Measurements from ENCODE around the gene HDAC9.

DNA sequence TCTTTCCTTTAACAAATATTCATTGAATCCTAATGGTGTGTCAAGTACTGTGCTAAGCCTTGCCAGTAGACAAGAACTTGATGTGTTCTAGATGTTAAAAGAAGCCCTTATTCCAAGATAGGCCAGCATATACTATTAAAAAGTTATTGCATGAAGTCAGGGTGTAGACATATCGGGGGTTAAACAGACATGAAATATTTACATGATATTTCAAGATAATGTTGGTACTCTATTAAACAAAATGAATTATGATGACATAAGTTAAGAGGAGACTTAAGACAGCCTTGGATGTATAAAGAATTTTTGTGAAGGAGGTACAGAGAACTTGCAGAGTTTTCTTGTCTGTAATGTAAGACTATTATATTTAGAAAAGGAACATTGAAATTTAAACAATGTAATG lies 44.8 kb downstream of the HDAC9 start:
- TF ChIP-seq, protein P1, sequence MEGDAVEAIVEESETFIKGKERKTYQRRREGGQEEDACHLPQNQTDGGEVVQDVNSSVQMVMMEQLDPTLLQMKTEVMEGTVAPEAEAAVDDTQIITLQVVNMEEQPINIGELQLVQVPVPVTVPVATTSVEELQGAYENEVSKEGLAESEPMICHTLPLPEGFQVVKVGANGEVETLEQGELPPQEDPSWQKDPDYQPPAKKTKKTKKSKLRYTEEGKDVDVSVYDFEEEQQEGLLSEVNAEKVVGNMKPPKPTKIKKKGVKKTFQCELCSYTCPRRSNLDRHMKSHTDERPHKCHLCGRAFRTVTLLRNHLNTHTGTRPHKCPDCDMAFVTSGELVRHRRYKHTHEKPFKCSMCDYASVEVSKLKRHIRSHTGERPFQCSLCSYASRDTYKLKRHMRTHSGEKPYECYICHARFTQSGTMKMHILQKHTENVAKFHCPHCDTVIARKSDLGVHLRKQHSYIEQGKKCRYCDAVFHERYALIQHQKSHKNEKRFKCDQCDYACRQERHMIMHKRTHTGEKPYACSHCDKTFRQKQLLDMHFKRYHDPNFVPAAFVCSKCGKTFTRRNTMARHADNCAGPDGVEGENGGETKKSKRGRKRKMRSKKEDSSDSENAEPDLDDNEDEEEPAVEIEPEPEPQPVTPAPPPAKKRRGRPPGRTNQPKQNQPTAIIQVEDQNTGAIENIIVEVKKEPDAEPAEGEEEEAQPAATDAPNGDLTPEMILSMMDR (IDR thresholded peaks at IDR 0.05), result no peak
- no peak for TF ChIP-seq POLR2AphosphoS5 (IDR thresholded peaks at IDR 0.05)
- TF ChIP-seq POLR2A (IDR thresholded peaks at IDR 0.05), result no peak

Measured in prostate gland (tissue), 2 donors.